HCT116 (cell line): ENCODE results near the gene NCDN. TPM values are rescaled to one million over a fixed set of nuclear protein-coding genes. Genes with fewer than 3 reads are reported as not detected.

Experiments
- ATAC-seq: fragments of 200-7000 bp; cut with Tn5 transposase; 2 replicates; pipeline ENCODE4 v1.9.1; 2020; ENCODE audit warnings: mild to moderate bottlenecking, moderate library complexity
- BruUV-seq: library from RNA; stranded (reverse); fragments of 400-500 nt; replicated peaks from 2 replicates; lab custom pipeline; 2021; lab: Mats Ljungman, UMichigan
- CTCF ChIA-PET: fragments of 300-600 bp; sonication (Branson Sonifier 250); formaldehyde crosslinking; loops from one replicate; lab custom pipeline; 2021; ENCODE audit warnings: antibody characterized with exemption; lab: Charles Lee
- POLR2A ChIA-PET: fragments of 300-600, 350-600 bp; sonication (Branson Sonifier 250); formaldehyde crosslinking; loops from one replicate; lab custom pipeline; 2021; ENCODE audit warnings: antibody characterized with exemption; lab: Charles Lee
- RAD21 ChIA-PET, 2 experiments: fragments of 300-600 bp; sonication (Branson Sonifier 250); formaldehyde crosslinking; loops; one replicate each; lab custom pipeline; 2023; ENCODE audit warnings: low total read pairs in 2 of 2; ENCODE audit not compliant: uncharacterized antibody in 2 of 2, unreplicated experiment in 2 of 2, low non-redundant PET in 1 of 2; lab: Charles Lee
- DNase-seq: peaks from one replicate; pipeline ENCODE4 v3.0.0-alpha.2; 2010; ENCODE audit warnings: low read depth, low spot score
- H2AFZ ChIP-seq: fragments of 200-600 bp; shearing (Covaris generic), sonication (generic); 2 replicates; pipeline ENCODE4 v1.6.1; 2017; ENCODE audit warnings: low read depth, mixed run types, mixed read lengths, antibody characterized with exemption, low read length; ENCODE audit not compliant: poor library complexity, severe bottlenecking
- H3K27ac ChIP-seq: 2 replicates; pipeline ENCODE4 v1.5.1; 2012; ENCODE audit warnings: low read depth, low read length
- H3K27me3 ChIP-seq: fragments of 200-600 bp; sonication (generic); 2 replicates; pipeline ENCODE4 v1.6.1; 2016; ENCODE audit warnings: mixed run types, low read length, mixed read lengths; ENCODE audit not compliant: insufficient read depth
- H3K36me3 ChIP-seq, 2 experiments: fragments of 200-500 bp in 1 of 2; fragments of 200-600 bp in 1 of 2; sonication (Bioruptor generic) in 1 of 2; sonication (generic) in 1 of 2; 2 replicates each; pipeline versions ENCODE4 v1.5.1 to v1.6.1; 2014 to 2016; ENCODE audit warnings: low read length in 2 of 2, inconsistent platforms in 1 of 2, mixed read lengths in 1 of 2, mixed run types in 1 of 2; ENCODE audit not compliant: insufficient read depth in 2 of 2, control insufficient read depth in 1 of 2
- H3K4me1 ChIP-seq, 2 experiments: fragments of 200-600 bp in 1 of 2; sonication (generic) in 1 of 2; 2 replicates each; pipeline versions ENCODE4 v1.5.1 to v1.6.1; 2012 to 2017; ENCODE audit warnings: low read length in 2 of 2, inconsistent platforms in 1 of 2, mild to moderate bottlenecking in 1 of 2, mixed read lengths in 1 of 2, mixed run types in 1 of 2, moderate library complexity in 1 of 2; ENCODE audit not compliant: insufficient read depth in 2 of 2, control insufficient read depth in 1 of 2
- H3K4me2 ChIP-seq: fragments of 200-600 bp; sonication (generic); 2 replicates; pipeline ENCODE4 v1.6.1; 2017; ENCODE audit warnings: mixed run types, low read length, mixed read lengths
- H3K4me3 ChIP-seq, 2 experiments: fragments of 200-600 bp in 1 of 2; sonication (generic) in 1 of 2; replicated peaks in 1 of 2; 2 replicates each; pipeline ENCODE4 v1.5.1; 2011 to 2016; ENCODE audit warnings: low read length in 2 of 2, control low read depth in 1 of 2, low read depth in 1 of 2, mild to moderate bottlenecking in 1 of 2, mixed read lengths in 1 of 2, mixed run types in 1 of 2
- H3K79me2 ChIP-seq: fragments of 200-600 bp; sonication (generic); 2 replicates; pipeline ENCODE4 v1.6.1; 2017; ENCODE audit warnings: mild to moderate bottlenecking, mixed run types, low read length, moderate library complexity, mixed read lengths; ENCODE audit not compliant: insufficient read depth
- H3K9ac ChIP-seq: fragments of 200-600 bp; sonication (generic); 2 replicates; pipeline ENCODE4 v1.6.1; 2016; ENCODE audit warnings: low read length, mixed read lengths
- H3K9me2 ChIP-seq: fragments of 200-600 bp; sonication (generic), shearing (Covaris generic); 2 replicates; pipeline ENCODE4 v1.6.1; 2017; ENCODE audit warnings: mixed run types, mild to moderate bottlenecking, moderate library complexity; ENCODE audit not compliant: insufficient read depth
- H3K9me3 ChIP-seq, 2 experiments: fragments of 200-500 bp in 1 of 2; fragments of 200-600 bp in 1 of 2; sonication (Bioruptor generic) in 1 of 2; sonication (generic) in 1 of 2; 2 replicates each; pipeline ENCODE4 v1.6.1; 2014 to 2017; ENCODE audit warnings: low read length in 2 of 2, mixed read lengths in 2 of 2, inconsistent platforms in 1 of 2, low read depth in 1 of 2, mild to moderate bottlenecking in 1 of 2, mixed run types in 1 of 2, moderate library complexity in 1 of 2; ENCODE audit not compliant: control insufficient read depth in 1 of 2, insufficient read depth in 1 of 2
- H4K20me1 ChIP-seq: fragments of 200-600 bp; sonication (generic), shearing (Covaris generic); 2 replicates; pipeline ENCODE4 v1.6.1; 2017; ENCODE audit warnings: mixed run types, mild to moderate bottlenecking, moderate library complexity; ENCODE audit not compliant: insufficient read depth
- CBX3 ChIP-seq: IDR thresholded peaks from 2 replicates; pipeline ENCODE4 v1.6.1; 2012; ENCODE audit warnings: low read depth
- CEBPB ChIP-seq: IDR thresholded peaks from 2 replicates; pipeline ENCODE4 v1.6.1; 2012; ENCODE audit warnings: low read depth
- CTCF ChIP-seq, 3 experiments: fragments of 200-600 bp in 1 of 3; sonication (generic) in 1 of 3; IDR thresholded peaks in 2 of 3; conservative IDR thresholded peaks in 1 of 3; 2 replicates each; pipeline ENCODE4 v1.5.1; 2012 to 2017; ENCODE audit warnings: low read depth in 2 of 3, low read length in 2 of 3, antibody characterized with exemption in 1 of 3, borderline replicate concordance in 1 of 3, control low read depth in 1 of 3, mild to moderate bottlenecking in 1 of 3, mixed read lengths in 1 of 3, mixed run types in 1 of 3, moderate library complexity in 1 of 3; ENCODE audit not compliant: insufficient read depth in 1 of 3
- EGR1 ChIP-seq: IDR thresholded peaks from 2 replicates; pipeline ENCODE4 v1.6.1; 2012; ENCODE audit warnings: low read depth
- EZH2 ChIP-seq: fragments of 200-600 bp; sonication (generic); IDR thresholded peaks from 2 replicates; pipeline ENCODE4 v1.6.1; 2017; ENCODE audit warnings: antibody characterized with exemption, mixed run types
- MAX ChIP-seq: IDR thresholded peaks from 2 replicates; pipeline ENCODE4 v1.6.1; 2012
- POLR2A ChIP-seq: IDR thresholded peaks from 2 replicates; pipeline ENCODE4 v1.7.0; 2011; ENCODE audit warnings: borderline replicate concordance; ENCODE audit not compliant: insufficient read depth, insufficient read length; ENCODE audit errors: extremely low read depth
- POLR2AphosphoS5 ChIP-seq: IDR thresholded peaks from 2 replicates; pipeline ENCODE4 v1.6.1; 2011; ENCODE audit warnings: mild to moderate bottlenecking, low read depth, low read length, moderate library complexity
- RAD21 ChIP-seq: IDR thresholded peaks from 2 replicates; pipeline ENCODE4 v1.6.1; 2012; ENCODE audit warnings: low read depth, mild to moderate bottlenecking
- SIN3A ChIP-seq: IDR thresholded peaks from 2 replicates; pipeline ENCODE4 v1.6.1; 2012; ENCODE audit warnings: low read depth
- SP1 ChIP-seq: IDR thresholded peaks from 2 replicates; pipeline ENCODE4 v1.6.1; 2012; ENCODE audit warnings: low read depth
- SRF ChIP-seq: IDR thresholded peaks from 2 replicates; pipeline ENCODE4 v1.6.1; 2012; ENCODE audit warnings: low read depth
- YY1 ChIP-seq: IDR thresholded peaks from 2 replicates; pipeline ENCODE4 v1.6.1; 2011; ENCODE audit warnings: low read length, low read depth, moderate library complexity, mild to moderate bottlenecking; ENCODE audit not compliant: insufficient replicate concordance; ENCODE audit errors: extremely low read depth
- ZBTB33 ChIP-seq: IDR thresholded peaks from 2 replicates; pipeline ENCODE4 v1.6.1; 2011; ENCODE audit warnings: mild to moderate bottlenecking, low read length, moderate library complexity; ENCODE audit not compliant: insufficient replicate concordance; ENCODE audit errors: extremely low read depth
- ZFX ChIP-seq: fragments of 450-650 bp; IDR thresholded peaks from 2 replicates; pipeline ENCODE4 v1.6.1; 2017
- intact Hi-C: fragments of 100-400 bp; cut with micrococcal nuclease; formaldehyde crosslinking; loops from 2 replicates; pipeline ENCODE4 v1.10.0; 2022
- total RNA-seq: library from RNA; stranded (reverse); gene quantifications from one replicate; pipeline ENCODE4 v1.2.1, GENCODE V29; 2021; ENCODE audit not compliant: unreplicated experiment

NCDN gene
- total RNA-seq, 1 experiment from 2014 or later, result 24.5 TPM

GRCh38 chr1:35559317-35559944 is 1.8 kb downstream of the NCDN start:
- Histone ChIP-seq H3K4me1 (peaks cover 8 to 19% of the 10 kb centered on the region in 2 experiments; a peak in 3 of 4 replicates), H4K20me1 (no peaks in the 10 kb centered on the region), H3K4me2 (peak overlapping the region; percentile 85), H3K36me3 (peaks cover 4 to 5% of the 10 kb centered on the region in 2 experiments; a peak in 3 of 4 replicates), H2AFZ (no peak overlapping the region), H3K27ac (no peak overlapping the region), H3K79me2 (peaks cover 37% of the 10 kb centered on the region), H3K27me3 (no peaks in the 10 kb centered on the region), H3K4me3 (no peak overlapping the region), H3K9me2 (no peaks in the 10 kb centered on the region), H3K9me3 (no peaks in the 10 kb centered on the region), H3K9ac (no peak overlapping the region)
- ChIA-PET CTCF (interaction anchor here (1.0 kb wide), 1 partner anchor 109 kb away, joined by 3 read pairs; no protein-coding TSS in a partner anchor), RAD21 (interaction anchor here in 1 of 2 experiments (0.6 kb wide), 2 partner anchors 121 to 156 kb away, joined by 4 read pairs; no protein-coding TSS in a partner anchor), POLR2A (no interaction called here)
- intact Hi-C loops, result no loop called here
- TF ChIP-seq EGR1 (no peak), SP1 (no peak), SRF (no peak), ZFX (no peak), POLR2A (no peak), CTCF (IDR thresholded peaks at IDR 0.05 in 2 of 3, conservative IDR thresholded peaks at IDR 0.05 in 1 of 3; ENCODE audit: borderline replicate concordance in 1 of 3, insufficient read depth in 1 of 3, low read depth in 2 of 3, low read length in 2 of 3) (no peak), YY1 (no peak), CEBPB (no peak), EZH2 (no peak), SIN3A (no peak), MAX (no peak), CBX3 (no peak), ZBTB33 (no peak), POLR2AphosphoS5 (no peak), RAD21 (no peak)
- ATAC-seq (no peak), DNase-seq (no peak)
- no TSS peak for BruUV-seq
